KMS-11 (cell line): ENCODE data around the gene JADE3.

ENCODE experiments used
- H2AFZ ChIP-seq: fragments of 200-600 bp; sonication (generic); 2 replicates; pipeline ENCODE4 v1.6.1; 2016; ENCODE audit warnings: antibody characterized with exemption, mixed run types, low read depth
- H3K27ac ChIP-seq: fragments of 200-600 bp; sonication (generic); 2 replicates; pipeline ENCODE4 v1.6.1; 2016; ENCODE audit warnings: mild to moderate bottlenecking, mixed run types
- H3K27me3 ChIP-seq: fragments of 200-600 bp; sonication (generic); 2 replicates; pipeline ENCODE4 v1.6.1; 2017; ENCODE audit warnings: mild to moderate bottlenecking, low read depth, mixed run types, moderate library complexity; ENCODE audit not compliant: insufficient read depth
- H3K36me3 ChIP-seq: fragments of 200-600 bp; sonication (generic); 2 replicates; pipeline ENCODE4 v1.6.1; 2017; ENCODE audit warnings: mild to moderate bottlenecking, mixed run types; ENCODE audit not compliant: insufficient read depth
- H3K4me1 ChIP-seq: fragments of 200-600 bp; sonication (generic); 2 replicates; pipeline ENCODE4 v1.6.1; 2016; ENCODE audit warnings: mild to moderate bottlenecking, low read depth, mixed run types; ENCODE audit not compliant: poor library complexity, severe bottlenecking
- H3K4me2 ChIP-seq: fragments of 200-600 bp; sonication (generic); 2 replicates; pipeline ENCODE4 v1.7.0; 2016; ENCODE audit warnings: mild to moderate bottlenecking, mixed run types
- H3K4me3 ChIP-seq: fragments of 200-600 bp; sonication (generic); IDR thresholded peaks from 2 replicates; pipeline ENCODE4 v1.6.1; 2017; ENCODE audit warnings: low read depth, low read length, mixed read lengths; ENCODE audit not compliant: insufficient read depth
- H3K79me2 ChIP-seq: fragments of 200-600 bp; sonication (generic); 2 replicates; pipeline ENCODE4 v1.6.1; 2016; ENCODE audit warnings: low read depth, mixed run types; ENCODE audit not compliant: insufficient read depth
- H3K9ac ChIP-seq: fragments of 200-600 bp; sonication (generic); 2 replicates; pipeline ENCODE4 v1.6.1; 2016; ENCODE audit warnings: mild to moderate bottlenecking, mixed run types
- H4K20me1 ChIP-seq: fragments of 200-600 bp; sonication (generic); 2 replicates; pipeline ENCODE4 v1.6.1; 2016; ENCODE audit warnings: mild to moderate bottlenecking, mixed run types; ENCODE audit not compliant: insufficient read depth
- CTCF ChIP-seq: fragments of 200-600 bp; sonication (generic); conservative IDR thresholded peaks from 2 replicates; pipeline ENCODE4 v1.6.1; 2017; ENCODE audit warnings: low read depth, mild to moderate bottlenecking, antibody characterized with exemption, low read length, moderate library complexity, mixed read lengths

The JADE3 gene

GRCh38 chrX:46884799-46885198 is 27.4 kb upstream of the JADE3 start:
- Histone ChIP-seq H3K27me3 (no peaks in the 10 kb centered on the region), H3K4me2 (peak overlapping the region; percentile 25; the same call in 1 of the 2 replicates), H2AFZ (no peak overlapping the region), H4K20me1 (no peaks in the 10 kb centered on the region), H3K27ac (no peak overlapping the region), H3K9ac (no peak overlapping the region), H3K4me1 (peaks cover 16% of the 10 kb centered on the region), H3K36me3 (no peaks in the 10 kb centered on the region), H3K79me2 (no peaks in the 10 kb centered on the region), H3K4me3 (no peak overlapping the region)
- TF ChIP-seq CTCF = no peak

GRCh38 chrX:46898207-46898606 is 14.0 kb upstream of the JADE3 start:
- Histone ChIP-seq H3K36me3 (no peaks in the 10 kb centered on the region), H3K27ac (no peak overlapping the region), H3K4me2 (no peak overlapping the region), H3K4me3 (no peak overlapping the region), H3K9ac (no peak overlapping the region), H2AFZ (no peak overlapping the region), H3K27me3 (no peaks in the 10 kb centered on the region), H3K4me1 (peaks cover 26% of the 10 kb centered on the region), H3K79me2 (no peaks in the 10 kb centered on the region), H4K20me1 (no peaks in the 10 kb centered on the region)
- no peak for TF ChIP-seq CTCF

GRCh38 chrX:46903458-46904242 is 8.6 kb upstream of the JADE3 start:
- Histone ChIP-seq H4K20me1 (no peaks in the 10 kb centered on the region), H3K79me2 (no peaks in the 10 kb centered on the region), H3K27me3 (no peaks in the 10 kb centered on the region), H3K4me3 (no peak overlapping the region), H3K4me1 (peaks cover 31% of the 10 kb centered on the region), H3K9ac (no peak overlapping the region), H3K36me3 (no peaks in the 10 kb centered on the region), H2AFZ (peak overlapping the region; percentile 76), H3K4me2 (peak overlapping the region; percentile 26; the same call in 1 of the 2 replicates), H3K27ac (peak overlapping the region; percentile 16; the same call in 1 of the 2 replicates)
- peak; percentile 45; the same call in 1 of the 2 replicates for TF ChIP-seq CTCF

GRCh38 chrX:46904626-46905025 is 7.6 kb upstream of the JADE3 start:
- H3K79me2 ChIP-seq = no peaks in the 10 kb centered on the region
- no peak overlapping the region for H3K9ac ChIP-seq
- no peak for TF ChIP-seq CTCF
- H3K4me3 ChIP-seq = no peak overlapping the region
- H3K36me3 ChIP-seq = no peaks in the 10 kb centered on the region
- no peaks in the 10 kb centered on the region for H4K20me1 ChIP-seq
- H3K27ac ChIP-seq = no peak overlapping the region
- H3K27me3 ChIP-seq = no peaks in the 10 kb centered on the region
- H3K4me2 ChIP-seq = peak overlapping the region; percentile 26; the same call in 1 of the 2 replicates
- no peak overlapping the region for H2AFZ ChIP-seq
- H3K4me1 ChIP-seq = peaks cover 31% of the 10 kb centered on the region
